Left lung (tissue), 10 donors: ENCODE results near the gene PRKN. TPM values are rescaled to one million over a fixed set of nuclear protein-coding genes. Genes with fewer than 3 reads are reported as not detected.

Experiments used
- ATAC-seq: fragments of 200-7000 bp; cut with Tn5 transposase; one replicate; pipeline ENCODE4 v1.9.1; 2020; ENCODE audit warnings: moderate library complexity
- DNase-seq, 4 donors: peaks; one replicate each; pipeline ENCODE4 v3.0.0-alpha.2; 2013 to 2020
- H3K27ac ChIP-seq, 2 donors: fragments of 200-600 bp; sonication (generic) in 1 of 2; one replicate each; pipeline versions ENCODE4 v1.5.0 to v1.8.0; 2020 to 2021
- H3K27me3 ChIP-seq, 2 donors: fragments of 200-600 bp; sonication (generic) in 1 of 2; one replicate each; pipeline versions ENCODE4 v1.5.0 to v1.8.0; 2020 to 2021
- H3K36me3 ChIP-seq, 2 donors: fragments of 200-600 bp; sonication (generic) in 1 of 2; one replicate each; pipeline versions ENCODE4 v1.5.0 to v1.8.0; 2020 to 2021
- H3K4me1 ChIP-seq, 2 donors: fragments of 200-600 bp; one replicate each; pipeline ENCODE4 v1.8.0; 2021
- H3K4me3 ChIP-seq, 2 donors: fragments of 200-600 bp; sonication (generic) in 1 of 2; one replicate each; pipeline versions ENCODE4 v1.5.0 to v1.8.0; 2020 to 2021; ENCODE audit warnings: mild to moderate bottlenecking in 1 of 2
- H3K9me3 ChIP-seq, 2 donors: fragments of 200-600 bp; sonication (generic) in 1 of 2; one replicate each; pipeline versions ENCODE4 v1.5.0 to v1.8.0; 2020 to 2021
- intact Hi-C, 2 donors: fragments of 100-400 bp; cut with DNase I; formaldehyde crosslinking; loops; one replicate each; pipeline versions ENCODE4 v1.11.2 to v1.14.2; 2022
- polyA plus RNA-seq, 6 donors: library from polyadenylated mRNA; unstranded; fragments of 120-200 nt; gene quantifications; one replicate each; pipeline ENCODE4 v1.2.1, GENCODE V29; 2013; ENCODE audit not compliant: insufficient read length in 6 of 6
- total RNA-seq, 2 donors: library from RNA; stranded (reverse); fragmentation: NEBNext Ultra II Directional; extraction: Animal tissue kit (Norgen Biotek cat#: 25700); gene quantifications; one replicate each; pipeline ENCODE4 v1.2.1, GENCODE V29; 2021
- TF ChIP-seq, protein P1 (sequence below), 2 donors: fragments of 200-600 bp; sonication (generic) in 1 of 2; IDR thresholded peaks; one replicate each; pipeline versions ENCODE4 v1.5.0 to v1.8.0; 2021; ENCODE audit warnings: antibody characterized with exemption in 2 of 2
- donor health status: DM: no; HTN: yes; CAD: no.
- donor health status: DM: no; HTN: no; CAD: no.

The PRKN gene
- total and polyA plus RNA-seq, 8 donors: 1.9 to 4.3 (median 2.5) TPM

DNA sequence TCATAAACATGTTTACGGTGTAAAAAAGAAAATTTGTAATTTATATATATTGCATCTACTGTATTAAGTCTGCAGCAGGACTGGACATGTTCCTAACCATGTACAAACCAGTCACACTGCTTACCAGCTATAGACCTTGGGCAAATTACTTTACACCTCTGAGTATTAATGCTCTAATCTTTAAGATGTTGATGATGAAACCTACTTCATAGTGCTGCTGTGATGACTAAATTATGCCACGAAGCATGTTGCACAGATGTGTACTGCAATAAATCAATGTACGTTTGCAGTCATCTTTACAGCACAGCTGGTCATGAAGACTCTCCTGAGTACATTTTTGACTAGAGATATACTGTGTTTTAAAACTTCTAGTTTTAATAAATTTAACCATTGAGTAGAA, 42.6 kb downstream of the PRKN start:
- Histone ChIP-seq H3K4me1 (no peaks in the 10 kb centered on the region), H3K27me3 (no peaks in the 10 kb centered on the region), H3K4me3 (no peak overlapping the region), H3K9me3 (peaks cover 0 to 2% of the 10 kb centered on the region in 2 donors), H3K27ac (no peak overlapping the region), H3K36me3 (no peaks in the 10 kb centered on the region)
- DNase-seq (no peak), ATAC-seq (no peak)
- TF ChIP-seq, protein P1, sequence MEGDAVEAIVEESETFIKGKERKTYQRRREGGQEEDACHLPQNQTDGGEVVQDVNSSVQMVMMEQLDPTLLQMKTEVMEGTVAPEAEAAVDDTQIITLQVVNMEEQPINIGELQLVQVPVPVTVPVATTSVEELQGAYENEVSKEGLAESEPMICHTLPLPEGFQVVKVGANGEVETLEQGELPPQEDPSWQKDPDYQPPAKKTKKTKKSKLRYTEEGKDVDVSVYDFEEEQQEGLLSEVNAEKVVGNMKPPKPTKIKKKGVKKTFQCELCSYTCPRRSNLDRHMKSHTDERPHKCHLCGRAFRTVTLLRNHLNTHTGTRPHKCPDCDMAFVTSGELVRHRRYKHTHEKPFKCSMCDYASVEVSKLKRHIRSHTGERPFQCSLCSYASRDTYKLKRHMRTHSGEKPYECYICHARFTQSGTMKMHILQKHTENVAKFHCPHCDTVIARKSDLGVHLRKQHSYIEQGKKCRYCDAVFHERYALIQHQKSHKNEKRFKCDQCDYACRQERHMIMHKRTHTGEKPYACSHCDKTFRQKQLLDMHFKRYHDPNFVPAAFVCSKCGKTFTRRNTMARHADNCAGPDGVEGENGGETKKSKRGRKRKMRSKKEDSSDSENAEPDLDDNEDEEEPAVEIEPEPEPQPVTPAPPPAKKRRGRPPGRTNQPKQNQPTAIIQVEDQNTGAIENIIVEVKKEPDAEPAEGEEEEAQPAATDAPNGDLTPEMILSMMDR (IDR thresholded peaks at IDR 0.05): no peak
- intact Hi-C loops: no loop called here

DNA sequence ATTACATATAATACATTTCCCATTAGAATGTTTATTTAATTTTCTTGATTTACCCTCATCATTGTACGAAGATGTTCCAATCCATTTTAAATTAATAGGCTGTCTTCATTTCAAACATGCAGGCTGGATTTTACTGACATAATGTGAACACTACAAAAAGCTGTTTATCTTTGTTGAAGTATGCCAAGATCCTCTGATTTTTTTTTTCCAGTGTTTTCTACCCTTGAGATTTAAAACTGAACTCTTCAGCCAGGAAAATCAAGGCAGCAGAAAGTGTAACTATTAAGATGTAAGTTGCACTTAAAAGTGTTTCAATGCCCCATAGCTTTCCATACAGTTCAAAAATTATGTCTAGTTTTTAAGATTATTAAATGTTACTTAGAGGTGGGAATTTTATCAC, 43.5 kb downstream of the PRKN start:
- intact Hi-C loops: no loop called here
- H3K9me3 ChIP-seq: peaks cover 0 to 2% of the 10 kb centered on the region in 2 donors
- no peaks in the 10 kb centered on the region for H3K27me3 ChIP-seq
- no peaks in the 10 kb centered on the region for H3K36me3 ChIP-seq
- DNase-seq: no peak
- no peak overlapping the region for H3K4me3 ChIP-seq
- TF ChIP-seq, protein P1 (IDR thresholded peaks at IDR 0.05): no peak
- no peak for ATAC-seq
- no peak overlapping the region for H3K27ac ChIP-seq
- H3K4me1 ChIP-seq: no peaks in the 10 kb centered on the region

DNA sequence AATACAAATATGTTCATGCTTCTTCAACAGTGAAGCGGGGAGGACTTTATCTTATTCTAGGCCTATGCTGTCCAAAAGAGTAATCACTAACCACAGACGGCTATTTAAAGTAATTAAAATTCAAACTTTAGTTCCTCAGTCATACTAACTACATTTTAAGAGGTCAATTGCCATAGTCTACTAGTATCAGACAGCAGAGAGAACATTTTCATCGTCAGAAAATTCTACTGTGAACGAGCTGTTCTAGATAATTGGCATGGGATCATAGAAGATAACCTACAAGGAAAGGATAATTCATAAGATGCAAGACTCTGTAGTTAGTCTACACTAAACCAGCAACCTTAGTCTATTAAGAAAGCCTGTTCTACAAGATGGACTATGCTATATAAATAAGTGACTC, 44.4 kb downstream of the PRKN start:
- ATAC-seq: no peak
- intact Hi-C loops: no loop called here
- Histone ChIP-seq H3K9me3 (peaks cover 0 to 2% of the 10 kb centered on the region in 2 donors), H3K4me1 (no peaks in the 10 kb centered on the region), H3K36me3 (no peaks in the 10 kb centered on the region), H3K27me3 (no peaks in the 10 kb centered on the region), H3K4me3 (no peak overlapping the region), H3K27ac (no peak overlapping the region)
- DNase-seq: peak in 1 of 4 donors; percentile 26
- TF ChIP-seq, protein P1 (IDR thresholded peaks at IDR 0.05): no peak

DNA sequence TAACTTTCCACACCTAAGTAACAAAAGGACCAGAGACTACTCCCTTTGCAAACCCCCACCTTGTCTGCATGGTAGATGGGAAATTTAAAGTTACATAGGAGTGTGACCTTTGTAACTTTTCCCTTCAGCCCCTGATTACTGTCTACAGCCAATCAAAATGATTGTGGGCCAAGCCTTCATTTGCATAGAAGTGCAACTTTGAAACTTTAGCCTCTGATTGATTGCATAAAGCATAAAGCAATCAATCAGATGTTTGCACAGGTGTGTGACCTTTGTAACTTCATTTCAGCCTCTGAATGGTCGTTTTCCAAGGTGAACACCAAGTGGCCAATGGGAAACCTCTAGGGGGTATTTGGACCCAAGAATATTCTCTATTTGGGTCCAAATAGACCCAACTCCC, 46.1 kb downstream of the PRKN start:
- Histone ChIP-seq H3K4me1 (no peaks in the 10 kb centered on the region), H3K27me3 (no peaks in the 10 kb centered on the region), H3K36me3 (no peaks in the 10 kb centered on the region), H3K4me3 (no peak overlapping the region), H3K9me3 (peaks cover 0 to 2% of the 10 kb centered on the region in 2 donors), H3K27ac (no peak overlapping the region)
- DNase-seq (no peak), ATAC-seq (no peak)
- intact Hi-C loops: no loop called here
- TF ChIP-seq, protein P1 (IDR thresholded peaks at IDR 0.05): no peak

DNA sequence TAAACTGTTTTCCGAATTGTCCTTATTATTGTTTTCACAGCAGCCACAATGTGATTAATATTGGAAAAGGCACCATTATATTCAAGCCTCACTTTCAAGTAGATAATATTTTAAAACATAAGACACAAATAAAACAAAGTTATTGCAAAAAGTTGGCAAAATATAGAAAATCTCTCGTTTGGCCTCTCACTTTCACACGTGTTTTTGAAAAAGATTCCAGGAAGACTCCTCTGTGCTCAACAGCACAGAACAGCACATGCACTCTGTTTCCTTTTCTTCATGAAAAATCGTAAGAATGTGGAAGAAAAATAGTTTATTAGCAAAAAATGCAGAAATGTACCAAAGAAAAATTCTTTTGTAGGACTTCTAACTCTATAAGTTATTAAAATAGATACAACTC, 46.7 kb downstream of the PRKN start:
- TF ChIP-seq, protein P1 (IDR thresholded peaks at IDR 0.05): no peak
- DNase-seq: no peak
- H3K4me1 ChIP-seq: no peaks in the 10 kb centered on the region
- intact Hi-C loops: no loop called here
- H3K4me3 ChIP-seq: no peak overlapping the region
- H3K27ac ChIP-seq: no peak overlapping the region
- H3K27me3 ChIP-seq: no peaks in the 10 kb centered on the region
- H3K36me3 ChIP-seq: no peaks in the 10 kb centered on the region
- no peak for ATAC-seq
- H3K9me3 ChIP-seq: peaks cover 0 to 2% of the 10 kb centered on the region in 2 donors
